Effector memory CD8-positive, alpha-beta T cell (primary cell): ENCODE results near the gene MAGEA1.

Experiments
- ATAC-seq: fragments of 150-1000 bp; cut with Tn5 transposase; replicated peaks from 2 replicates; pipeline ENCODE4 v1.10.0; 2021; ENCODE audit warnings: mild to moderate bottlenecking, moderate library complexity
- DNase-seq, 3 experiments: peaks; one replicate each; pipeline ENCODE4 v3.0.0; 2021
- H3K27ac Mint-ChIP-seq, 2 donors: one replicate each; pipeline ENCODE4 v1.8.0; 2022; ENCODE audit warnings: mild to moderate bottlenecking in 2 of 2, mixed read lengths in 2 of 2, moderate library complexity in 2 of 2
- H3K27me3 Mint-ChIP-seq, 2 donors: one replicate each; pipeline ENCODE4 v1.8.0; 2022; ENCODE audit warnings: mixed read lengths in 2 of 2
- H3K36me3 Mint-ChIP-seq: one replicate; pipeline ENCODE4 v1.8.0; 2022; ENCODE audit warnings: mild to moderate bottlenecking, moderate library complexity, mixed read lengths; ENCODE audit not compliant: insufficient read depth
- H3K4me1 Mint-ChIP-seq, 2 donors: one replicate each; pipeline ENCODE4 v1.8.0; 2022; ENCODE audit warnings: low read depth in 2 of 2, mixed read lengths in 2 of 2
- H3K4me3 Mint-ChIP-seq, 2 donors: one replicate each; pipeline ENCODE4 v1.8.0; 2022; ENCODE audit warnings: mild to moderate bottlenecking in 2 of 2, mixed read lengths in 2 of 2, moderate library complexity in 2 of 2
- H3K9me3 Mint-ChIP-seq, 2 donors: one replicate each; pipeline ENCODE4 v1.8.0; 2022; ENCODE audit warnings: mixed read lengths in 2 of 2

MAGEA1 gene

GRCh38 chrX:153206425-153207046 is 27.5 kb downstream of the MAGEA1 start:
- H3K4me1 Mint-ChIP-seq: no peaks in the 10 kb centered on the region
- H3K4me3 Mint-ChIP-seq: no peak overlapping the region
- H3K36me3 Mint-ChIP-seq: no peaks in the 10 kb centered on the region
- ATAC-seq: no peak
- no peaks in the 10 kb centered on the region for H3K9me3 Mint-ChIP-seq
- no peak for DNase-seq
- H3K27ac Mint-ChIP-seq: no peak overlapping the region
- peaks cover 28 to 44% of the 10 kb centered on the region in 2 donors for H3K27me3 Mint-ChIP-seq

- H3K4me3 Mint-ChIP-seq: no peak overlapping the region
- no peaks in the 10 kb centered on the region for H3K4me1 Mint-ChIP-seq
- ATAC-seq (no peak), DNase-seq (no peak)
- no peaks in the 10 kb centered on the region for H3K9me3 Mint-ChIP-seq
- H3K36me3 Mint-ChIP-seq: no peaks in the 10 kb centered on the region
- H3K27me3 Mint-ChIP-seq: peaks cover 20 to 37% of the 10 kb centered on the region in 2 donors
- no peak overlapping the region for H3K27ac Mint-ChIP-seq
Measured at GRCh38 chrX:153209347-153209746, 30.3 kb downstream of the MAGEA1 start.

GRCh38 chrX:153214934-153215333 is 35.9 kb downstream of the MAGEA1 start:
- no peaks in the 10 kb centered on the region for H3K9me3 Mint-ChIP-seq
- DNase-seq: no peak
- peaks cover 6 to 21% of the 10 kb centered on the region in 2 donors for H3K27me3 Mint-ChIP-seq
- H3K4me3 Mint-ChIP-seq: no peak overlapping the region
- no peak for ATAC-seq
- H3K36me3 Mint-ChIP-seq: no peaks in the 10 kb centered on the region
- no peak overlapping the region for H3K27ac Mint-ChIP-seq
- no peaks in the 10 kb centered on the region for H3K4me1 Mint-ChIP-seq

GRCh38 chrX:153216926-153217325 is 37.8 kb downstream of the MAGEA1 start:
- H3K36me3 Mint-ChIP-seq: no peaks in the 10 kb centered on the region
- no peaks in the 10 kb centered on the region for H3K9me3 Mint-ChIP-seq
- H3K27me3 Mint-ChIP-seq: peaks cover 6 to 10% of the 10 kb centered on the region in 2 donors
- ATAC-seq (no peak), DNase-seq (no peak)
- H3K27ac Mint-ChIP-seq: no peak overlapping the region
- H3K4me3 Mint-ChIP-seq: no peak overlapping the region
- no peaks in the 10 kb centered on the region for H3K4me1 Mint-ChIP-seq

- ATAC-seq (no peak), DNase-seq (no peak)
- peaks cover 16 to 29% of the 10 kb centered on the region in 2 donors for H3K27me3 Mint-ChIP-seq
- H3K4me1 Mint-ChIP-seq: peaks cover 0 to 6% of the 10 kb centered on the region in 2 donors
- H3K36me3 Mint-ChIP-seq: no peaks in the 10 kb centered on the region
- H3K9me3 Mint-ChIP-seq: no peaks in the 10 kb centered on the region
- H3K27ac Mint-ChIP-seq: no peak overlapping the region
- no peak overlapping the region for H3K4me3 Mint-ChIP-seq
Measured at GRCh38 chrX:153225438-153226098, 46.5 kb downstream of the MAGEA1 start.

GRCh38 chrX:153226344-153227185 is 47.5 kb downstream of the MAGEA1 start:
- no peak for DNase-seq
- Mint-ChIP-seq H3K27me3 (peaks cover 16 to 31% of the 10 kb centered on the region in 2 donors), H3K4me3 (no peak overlapping the region), H3K4me1 (peaks cover 0 to 6% of the 10 kb centered on the region in 2 donors), H3K27ac (no peak overlapping the region), H3K9me3 (no peaks in the 10 kb centered on the region), H3K36me3 (no peaks in the 10 kb centered on the region)
- no peak for ATAC-seq
